ENCODE results near the gene EXD3.
"Not testable (repeated sequence)": the region's sequence is repeated elsewhere in the genome, so short reads cannot be mapped to it uniquely, and the experiment has no call there.

The EXD3 gene

DNA sequence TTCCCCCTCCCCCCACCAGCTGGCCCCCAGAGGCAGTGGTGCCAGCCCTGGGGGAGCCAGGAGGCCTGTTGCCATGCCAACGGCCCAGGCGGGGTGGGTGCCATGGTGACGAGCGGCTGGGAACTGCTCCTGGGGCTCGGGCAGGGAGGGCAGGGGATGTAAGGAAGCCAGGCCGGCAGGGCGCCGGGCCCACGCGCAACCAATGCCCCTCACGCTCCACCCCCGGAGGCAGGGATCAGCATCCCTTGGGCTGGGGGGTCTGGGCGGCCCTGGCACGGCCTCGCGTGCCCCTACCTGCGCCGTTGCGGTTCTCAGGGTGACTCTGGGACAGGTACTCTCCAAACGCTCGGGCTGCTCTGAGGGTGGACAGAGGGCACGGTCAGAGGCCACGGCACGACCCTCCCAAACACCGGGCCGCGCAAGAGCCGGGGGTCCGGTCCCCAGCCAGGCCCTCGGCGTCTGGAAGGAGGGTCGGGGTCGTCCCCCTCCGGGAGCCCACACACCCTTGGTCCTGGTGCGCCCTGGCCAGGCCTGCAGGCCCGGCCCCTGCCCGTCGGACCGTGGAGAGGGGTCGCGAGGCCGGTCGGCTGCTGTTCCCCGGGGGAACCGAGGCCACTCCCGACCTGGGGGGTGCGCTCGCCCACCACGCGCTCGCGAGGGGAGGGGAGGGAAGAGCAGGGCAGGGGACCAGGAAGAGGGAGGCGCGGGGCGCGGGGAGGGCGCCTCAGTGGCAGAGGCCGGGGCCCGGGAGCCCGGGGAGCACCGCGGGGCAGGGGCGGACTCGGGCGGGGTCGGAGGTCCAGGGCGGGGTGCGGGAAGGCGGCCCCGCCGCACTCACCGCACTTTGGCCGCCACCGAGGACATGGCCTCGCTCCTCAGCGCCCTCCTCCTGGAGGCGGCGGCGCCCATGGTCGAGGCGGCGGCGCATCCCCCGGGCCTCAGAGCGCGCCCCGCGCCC is 35.5 kb upstream of the EXD3 start:
- DNase-seq (ENCODE audit: low read depth), result no peak

DNA sequence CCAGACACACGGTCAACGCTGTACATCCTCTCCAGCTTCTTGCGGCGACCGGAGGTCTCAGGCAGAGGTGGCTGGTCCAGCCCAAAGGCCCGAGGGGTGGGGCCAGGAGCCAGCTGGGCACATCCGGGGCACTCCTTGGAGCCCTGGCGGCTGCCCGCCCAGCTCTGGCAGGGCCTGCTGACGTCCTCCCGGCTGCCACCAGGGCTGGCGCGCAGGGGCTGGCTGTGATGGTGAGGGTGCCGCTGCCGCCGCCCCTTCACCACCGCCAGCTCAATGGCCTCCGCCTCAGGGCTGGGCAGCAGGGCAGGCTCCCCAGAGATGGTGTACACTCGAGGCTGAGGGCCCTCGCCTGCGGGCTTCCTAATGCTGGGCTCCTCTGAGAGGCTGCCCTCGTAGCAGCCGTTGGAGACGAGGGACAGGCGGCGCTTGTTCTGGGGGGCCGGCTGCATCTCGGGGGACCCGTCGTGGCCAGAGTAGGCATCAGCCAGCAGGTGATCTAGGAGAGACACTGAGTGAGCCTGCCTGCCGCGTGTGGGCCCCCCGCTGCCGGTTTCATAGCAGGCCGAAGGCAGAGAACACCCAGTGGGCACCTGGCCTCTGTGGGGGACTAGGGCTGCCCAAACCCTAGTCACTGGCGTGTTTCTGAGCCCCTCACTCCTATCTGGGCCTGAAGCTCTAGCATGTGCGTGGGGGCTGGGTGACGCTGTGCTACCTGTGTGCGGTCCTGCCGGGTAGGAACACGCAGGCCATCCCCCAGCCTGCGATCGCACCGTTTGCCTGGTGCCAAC is 34.6 kb upstream of the EXD3 start:
- DNase-seq (ENCODE audit: low read depth), result no peak

DNA sequence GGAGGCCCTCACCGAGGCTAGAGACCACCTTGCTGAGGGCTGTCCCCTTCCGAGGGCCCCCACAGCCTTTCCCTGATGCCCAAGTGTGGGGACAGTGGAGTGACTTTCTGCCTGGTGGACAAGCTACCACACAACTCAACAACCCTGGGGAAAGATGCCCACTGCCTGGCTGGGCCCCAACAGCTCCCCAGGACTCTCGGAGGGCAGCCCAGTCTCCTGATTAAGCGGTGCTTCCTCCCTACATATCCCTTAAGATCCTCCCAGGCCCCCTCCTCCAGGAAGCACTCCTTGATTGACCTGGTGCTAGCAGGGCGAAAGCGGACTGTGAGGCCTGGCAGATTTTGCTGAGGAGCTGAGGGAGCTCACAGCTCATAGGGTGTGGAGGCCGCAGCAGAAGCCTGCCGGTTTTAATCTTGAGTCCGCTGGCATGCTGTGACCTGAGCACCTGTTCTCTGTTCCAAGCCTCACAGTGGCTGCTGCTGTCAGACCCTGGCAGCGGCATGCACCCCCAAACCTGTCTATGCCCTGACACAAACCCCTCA is 34.0 kb upstream of the EXD3 start:
- no peak for DNase-seq (ENCODE audit: low read depth)

DNA sequence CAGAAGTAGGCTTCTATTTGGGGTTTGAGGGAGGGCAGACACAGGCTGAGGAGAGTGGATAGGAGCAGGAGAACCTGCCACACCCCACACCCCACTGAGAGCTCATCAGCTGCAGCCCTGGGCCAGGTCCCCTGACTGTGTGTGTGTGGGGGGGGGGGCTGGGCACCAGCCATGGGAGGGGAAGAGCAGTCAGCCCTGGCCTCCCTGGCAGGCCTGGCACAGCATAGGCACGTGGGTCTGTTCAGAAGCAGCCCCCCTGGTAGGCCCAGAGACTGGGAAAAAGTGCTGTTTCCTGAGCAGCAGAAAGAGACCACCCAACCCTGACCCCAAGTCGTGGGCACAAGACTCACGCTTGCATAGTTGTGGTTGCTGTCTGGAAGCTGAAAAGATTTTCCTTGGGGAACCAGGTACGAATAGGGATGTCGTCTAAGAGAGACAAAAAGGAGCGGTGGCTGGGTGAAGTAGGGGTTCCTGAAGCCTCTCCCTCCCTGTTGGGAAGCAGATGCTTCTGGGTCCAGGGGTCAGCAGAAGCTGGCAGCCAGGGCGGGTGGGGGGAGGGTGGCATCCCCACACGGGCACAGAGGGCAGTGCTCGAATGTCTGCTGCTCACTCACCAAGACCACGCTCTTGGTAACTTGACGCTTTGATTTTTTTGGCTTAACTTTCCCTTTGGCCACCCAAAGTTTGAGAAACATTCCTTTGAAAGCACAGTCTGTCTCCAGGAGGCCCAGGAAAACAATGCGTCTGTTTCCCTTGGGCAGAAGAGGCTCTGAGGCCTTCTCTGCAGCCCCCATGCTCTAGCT is 33.3 kb upstream of the EXD3 start:
- DNase-seq (ENCODE audit: low read depth), result no peak

DNA sequence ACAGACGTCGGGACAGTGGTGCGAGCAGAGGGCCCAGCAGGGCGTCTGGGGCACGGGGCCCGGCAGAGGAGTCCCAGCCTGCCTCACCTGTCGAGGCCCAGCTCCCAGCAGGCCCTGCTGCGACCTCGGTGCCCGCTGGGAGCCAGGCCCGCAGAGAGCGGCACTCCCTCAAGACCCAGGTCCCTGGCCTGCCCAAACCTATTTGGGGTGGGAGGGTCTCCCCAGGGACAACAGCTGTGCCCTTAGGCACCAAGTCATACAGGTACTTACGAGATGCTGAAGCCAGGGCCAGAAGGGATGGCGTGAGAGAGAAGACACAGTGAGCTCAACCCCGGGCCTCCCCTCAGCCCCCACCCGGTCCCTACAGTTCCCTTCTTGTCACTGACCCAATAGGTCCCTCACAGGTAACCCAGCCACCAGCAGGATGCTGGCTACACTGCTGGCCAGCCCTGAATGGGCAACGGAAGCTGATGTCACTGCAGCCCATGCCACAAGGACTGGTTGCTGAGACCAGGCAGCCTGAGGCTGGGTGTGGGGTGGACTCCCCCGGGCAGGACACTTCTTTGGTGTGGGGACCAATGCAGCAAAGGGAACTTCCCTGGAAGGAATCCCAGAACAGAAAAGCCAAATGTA is 32.5 kb upstream of the EXD3 start:
- no peak for DNase-seq (ENCODE audit: low read depth)

DNA sequence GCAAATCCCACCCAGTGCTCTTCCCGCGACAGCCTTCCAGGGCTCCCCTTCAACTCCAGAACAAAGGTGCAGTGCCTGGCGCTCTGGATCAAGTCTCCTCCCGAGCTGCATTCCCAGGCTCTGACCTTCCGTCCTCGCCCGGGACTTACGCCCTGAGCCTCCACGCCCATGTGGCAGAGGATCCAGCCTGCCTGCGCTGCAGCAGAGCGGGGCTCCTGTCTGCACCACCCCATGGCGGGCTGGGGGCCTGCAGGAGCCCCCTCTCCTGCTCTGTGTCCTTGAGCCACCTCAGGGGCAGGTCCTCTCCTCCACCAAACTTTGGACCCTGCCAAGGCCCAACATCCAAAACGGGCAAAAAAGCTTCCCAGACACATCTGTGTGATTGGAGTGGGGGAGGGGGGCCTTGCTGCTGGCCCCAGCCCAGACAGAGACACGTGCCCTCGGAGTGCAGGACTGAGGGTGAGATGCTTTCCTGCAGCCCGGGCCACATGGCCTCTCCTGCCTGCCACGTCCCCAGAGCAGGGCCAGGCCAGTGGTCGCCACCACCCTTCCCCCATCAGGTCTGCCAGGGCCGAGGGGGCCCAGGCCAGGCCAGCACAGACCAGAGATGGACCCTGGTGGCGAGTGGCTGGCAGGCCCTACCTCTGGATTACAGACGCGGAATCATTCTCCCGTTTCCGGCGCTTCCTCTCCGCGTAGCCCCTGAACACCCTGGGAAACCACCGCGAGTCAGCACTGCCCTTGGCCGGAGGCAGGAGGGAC is 31.8 kb upstream of the EXD3 start:
- no peak for DNase-seq (ENCODE audit: low read depth)

DNA sequence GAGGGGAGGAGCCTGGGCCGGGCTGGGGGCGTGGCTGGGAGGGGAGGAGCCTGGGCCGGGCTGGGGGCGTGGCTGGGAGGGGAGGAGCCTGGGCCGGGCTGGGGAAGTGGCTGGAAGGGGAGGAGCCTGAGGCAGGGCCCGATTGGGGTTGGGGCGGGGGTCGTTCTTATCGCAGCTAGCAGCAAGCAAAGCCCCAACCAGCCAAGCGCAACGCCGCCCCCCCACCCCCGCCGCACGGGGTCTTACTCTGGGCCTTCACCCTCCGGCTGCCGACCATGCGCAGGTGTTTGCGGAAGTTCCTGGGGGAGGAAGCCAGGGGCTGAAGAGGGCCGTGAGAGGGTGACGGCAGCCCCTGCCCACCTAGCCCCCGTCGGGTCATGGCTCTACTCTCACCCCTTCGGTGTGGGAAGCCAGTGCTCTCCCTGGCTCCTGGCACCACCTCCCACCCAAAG is 31.2 kb upstream of the EXD3 start:
- no peak for DNase-seq (ENCODE audit: low read depth)

DNA sequence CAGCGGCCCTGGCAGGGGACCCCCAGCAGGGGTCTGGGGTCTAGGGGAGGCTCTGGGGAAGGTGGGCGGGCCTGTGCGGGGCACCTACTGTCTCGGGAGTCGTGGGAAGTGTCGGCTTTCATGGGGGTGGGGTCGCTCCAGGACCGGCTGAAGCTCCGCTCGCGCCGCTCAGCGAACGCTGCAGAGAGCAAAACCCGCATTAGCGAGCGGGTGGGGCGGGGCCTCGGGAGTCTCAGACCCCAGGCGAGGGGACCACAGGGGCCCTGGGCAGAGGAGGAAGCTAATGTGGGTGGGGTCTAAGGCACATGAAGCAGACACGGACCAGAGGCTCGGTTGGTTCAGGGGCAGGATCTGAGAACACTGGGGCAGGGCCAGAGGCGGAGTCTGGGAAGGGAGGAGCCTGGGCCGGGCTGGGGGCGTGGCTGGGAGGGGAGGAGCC is 30.7 kb upstream of the EXD3 start:
- DNase-seq (ENCODE audit: low read depth), result no peak

DNA sequence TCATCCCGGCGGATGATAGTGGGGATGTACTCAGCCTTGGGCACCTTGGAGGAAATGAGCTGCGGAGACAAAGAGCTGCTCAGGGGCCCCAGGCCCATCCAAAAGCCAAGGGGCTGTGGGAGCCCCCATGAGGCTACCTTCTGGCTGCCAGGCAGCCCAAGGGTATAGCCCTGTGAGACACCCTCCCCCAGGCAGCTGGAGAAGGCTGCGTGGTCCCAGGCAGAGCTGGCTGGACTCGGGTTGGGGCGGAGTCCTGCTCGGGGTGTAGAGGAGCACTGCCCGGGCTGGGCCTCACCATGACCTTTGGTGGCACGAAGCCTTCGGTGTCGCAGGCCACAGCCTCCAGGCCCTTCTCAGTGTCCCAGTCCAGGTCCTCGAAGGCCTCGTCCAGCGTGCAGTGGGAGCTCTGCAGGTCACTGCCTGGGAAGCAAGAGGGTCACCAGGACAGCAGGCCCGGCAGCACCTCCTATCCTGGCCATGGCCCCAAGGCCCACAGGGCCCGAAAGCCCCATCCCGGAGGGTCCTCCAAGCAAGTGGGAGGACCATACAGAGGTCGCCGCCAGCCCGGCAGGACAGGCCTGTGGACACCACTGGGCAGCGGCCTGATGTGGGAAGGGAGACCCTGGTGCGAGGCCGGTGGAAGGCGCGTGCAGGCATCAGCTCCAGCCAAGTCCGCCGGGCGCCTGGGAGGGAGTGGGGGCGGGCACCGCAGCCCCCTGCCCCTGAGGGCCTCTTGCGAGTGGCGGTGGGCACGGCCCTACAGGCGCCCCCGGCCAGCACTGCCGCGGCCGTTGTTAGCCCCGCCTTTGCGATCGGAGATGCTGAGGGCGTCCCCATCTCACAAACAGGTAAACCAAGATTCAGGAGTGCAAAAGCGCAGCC is 30.0 kb upstream of the EXD3 start:
- no peak for DNase-seq (ENCODE audit: low read depth)

DNA sequence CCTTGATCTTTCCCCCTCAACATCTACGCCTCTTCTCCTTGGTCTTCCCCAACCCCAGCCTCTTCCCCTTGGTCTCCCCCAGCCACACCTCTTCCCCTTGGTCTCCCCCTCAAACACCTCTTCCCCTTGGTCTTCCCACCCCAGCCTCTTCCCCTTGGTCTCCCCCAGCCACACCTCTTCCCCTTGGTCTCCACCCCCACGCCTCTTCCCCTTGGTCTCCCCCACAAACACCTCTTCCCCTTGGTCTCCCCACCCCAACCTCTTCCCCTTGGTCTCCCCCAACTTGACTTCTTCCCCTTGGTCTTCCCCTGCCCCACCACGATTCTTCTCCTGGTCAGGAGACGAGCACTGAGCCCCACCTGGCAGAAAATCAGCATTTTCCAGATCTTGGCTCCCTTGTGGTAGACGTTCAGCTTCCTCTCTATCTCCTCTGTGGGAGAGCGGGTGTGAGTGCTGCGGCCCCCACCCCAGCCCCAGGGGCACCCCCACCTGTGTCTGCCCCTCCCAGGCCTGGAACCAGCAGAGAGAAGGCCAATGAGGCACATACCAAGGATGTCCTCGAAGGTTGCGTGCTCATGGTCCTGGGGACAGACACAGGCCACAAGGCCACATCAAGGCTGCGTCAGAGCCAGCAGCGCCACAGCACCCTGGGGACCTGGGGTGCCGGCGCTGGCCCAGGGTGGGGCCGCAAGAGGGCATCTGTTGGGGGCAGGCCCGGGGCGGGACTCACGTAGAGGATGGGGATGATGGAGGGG is 29.2 kb upstream of the EXD3 start:
- no peak for DNase-seq (ENCODE audit: low read depth)

DNA sequence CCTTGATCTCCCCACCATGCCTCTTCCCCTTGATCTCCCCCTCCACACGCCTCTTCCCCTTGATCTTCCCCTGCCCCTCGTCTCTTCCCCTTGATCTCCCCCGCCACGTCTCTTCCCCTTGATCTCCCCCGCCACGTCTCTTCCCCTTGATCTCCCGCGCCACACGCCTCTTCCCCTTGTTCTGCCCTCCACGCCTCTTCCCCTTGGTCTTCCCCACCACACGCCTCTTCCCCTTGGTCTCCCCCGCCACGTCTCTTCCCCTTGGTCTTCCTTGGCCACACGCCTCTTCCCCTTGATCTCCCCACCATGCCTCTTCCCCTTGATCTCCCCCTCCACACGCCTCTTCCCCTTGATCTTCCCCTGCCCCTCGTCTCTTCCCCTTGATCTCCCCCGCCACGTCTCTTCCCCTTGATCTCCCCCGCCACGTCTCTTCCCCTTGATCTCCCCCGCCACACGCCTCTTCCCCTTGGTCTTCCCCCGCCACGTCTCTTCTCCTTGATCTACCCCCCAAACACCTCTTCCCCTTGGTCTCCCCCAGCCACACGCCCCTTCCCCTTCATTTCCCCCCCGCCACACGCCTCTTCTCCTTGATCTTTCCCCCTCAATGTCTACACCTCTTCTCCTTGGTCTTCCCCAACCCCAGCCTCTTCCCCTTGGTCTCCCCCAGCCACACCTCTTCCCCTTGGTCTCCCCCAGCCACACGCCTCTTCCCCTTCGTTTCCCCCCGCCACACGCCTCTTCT is 28.5 kb upstream of the EXD3 start:
- not testable (repeated sequence) for DNase-seq (ENCODE audit: low read depth)

DNA sequence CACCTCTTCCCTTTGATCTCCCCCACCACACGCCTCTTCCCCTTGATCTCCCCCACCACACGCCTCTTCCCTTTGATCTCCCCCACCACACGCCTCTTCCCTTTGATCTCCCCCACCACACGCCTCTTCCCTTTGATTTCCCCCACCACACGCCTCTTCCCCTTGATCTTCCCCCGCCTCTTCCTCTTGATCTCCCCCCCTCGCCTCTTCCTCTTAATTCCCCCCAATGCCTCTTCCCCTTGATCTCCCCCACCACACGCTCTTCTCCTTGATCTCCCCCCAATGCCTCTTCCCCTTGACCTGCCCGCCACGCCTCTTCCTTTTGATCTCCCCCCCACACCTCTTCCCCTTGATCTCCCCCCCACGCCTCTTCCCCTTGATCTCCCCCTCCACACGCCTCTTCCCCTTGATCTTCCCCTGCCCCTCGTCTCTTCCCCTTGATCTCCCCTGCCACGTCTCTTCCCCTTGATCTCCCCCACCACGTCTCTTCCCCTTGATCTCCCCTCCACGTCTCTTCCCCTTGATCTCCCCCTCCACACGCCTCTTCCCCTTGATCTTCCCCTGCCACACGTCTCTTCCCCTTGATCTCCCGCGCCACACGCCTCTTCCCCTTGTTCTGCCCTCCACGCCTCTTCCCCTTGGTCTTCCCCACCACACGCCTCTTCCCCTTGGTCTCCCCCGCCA is 27.7 kb upstream of the EXD3 start:
- not testable (repeated sequence) for DNase-seq (ENCODE audit: low read depth)

DNA sequence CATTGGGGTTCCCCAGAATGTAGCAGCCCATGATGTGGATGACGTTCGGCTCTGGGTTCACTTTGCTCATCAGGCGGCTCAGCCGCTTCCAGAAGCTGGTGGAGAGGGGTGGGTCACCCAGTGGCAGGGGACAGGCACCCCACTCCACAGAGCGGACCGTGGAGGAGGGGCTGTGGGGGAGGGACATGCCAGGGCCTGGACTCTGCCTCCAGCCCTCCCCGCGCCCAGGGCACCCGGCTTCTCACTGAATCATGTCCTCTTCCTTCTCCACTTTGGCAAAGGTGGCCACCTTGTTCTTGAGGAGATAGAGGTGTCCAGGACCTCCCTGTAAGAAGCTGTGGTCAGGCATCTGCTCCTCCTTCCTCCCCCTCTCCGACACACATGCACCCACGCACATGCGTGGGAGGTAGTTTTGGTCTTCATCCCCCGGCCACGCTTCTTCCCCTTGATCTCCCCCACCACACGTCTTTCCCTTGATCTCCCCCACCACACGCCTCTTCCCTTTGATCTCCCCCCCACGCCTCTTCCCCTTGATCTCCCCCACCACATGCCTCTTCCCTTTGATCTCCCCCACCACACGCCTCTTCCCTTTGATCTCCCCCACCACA is 27.1 kb upstream of the EXD3 start:
- DNase-seq (ENCODE audit: low read depth), result no peak

DNA sequence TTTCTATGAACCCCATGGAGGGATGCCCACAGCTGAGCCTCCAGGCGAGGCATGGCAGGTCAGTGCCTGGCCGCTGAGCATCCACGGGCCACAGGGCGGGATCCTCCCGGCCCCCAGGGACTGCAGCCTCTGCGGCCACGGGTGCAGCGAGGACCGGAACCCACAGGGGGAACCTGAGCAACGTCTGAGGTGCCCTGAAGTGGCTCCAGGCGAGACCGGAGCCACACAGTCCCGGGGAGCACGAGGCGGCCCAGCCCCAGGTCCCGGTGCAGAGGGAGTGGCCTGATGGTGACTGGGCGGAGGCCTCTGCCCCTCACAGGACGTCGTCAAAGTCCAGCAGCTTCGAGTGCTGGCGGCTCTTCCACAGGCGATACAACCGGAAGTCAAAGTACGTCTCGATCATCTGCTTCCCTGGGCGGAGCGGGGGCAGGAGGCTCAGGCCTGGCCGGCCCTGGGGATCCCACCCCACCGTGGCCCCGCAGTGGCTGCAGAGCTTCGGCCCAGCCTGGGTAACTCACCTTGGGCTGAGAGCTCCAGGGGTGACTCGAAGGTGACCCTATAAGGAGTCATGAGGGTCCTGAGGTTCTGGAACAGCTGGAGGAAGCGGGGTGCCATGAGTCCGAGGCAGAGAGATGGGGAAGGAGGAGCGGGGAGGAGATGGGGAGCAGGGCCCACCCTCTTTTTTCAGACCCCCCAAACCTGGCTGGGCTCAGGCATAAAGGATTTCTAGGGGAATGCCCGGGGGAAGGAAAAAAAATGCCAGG is 26.3 kb upstream of the EXD3 start:
- no peak for DNase-seq (ENCODE audit: low read depth)

DNA sequence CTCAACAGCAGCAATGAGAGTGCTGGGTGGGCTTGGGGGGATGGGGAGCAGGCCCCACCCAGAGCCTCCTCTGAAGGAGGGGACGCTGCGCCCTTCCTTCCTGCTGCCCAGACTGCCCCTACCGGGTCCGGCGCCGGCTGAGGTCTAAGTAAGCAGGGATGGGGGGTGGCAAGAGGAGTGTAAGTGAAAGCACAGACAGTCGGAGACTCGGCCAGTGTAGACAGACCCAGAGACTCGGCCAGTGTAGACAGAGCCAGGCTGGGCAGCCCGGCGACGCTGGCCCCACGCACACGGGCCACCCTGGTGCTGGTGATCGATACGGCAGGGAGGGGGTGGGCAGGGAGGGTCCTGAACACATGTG is 25.6 kb upstream of the EXD3 start:
- DNase-seq (ENCODE audit: low read depth), result no peak

Measured in GM04504 (cell line).